Natural killer cell (primary cell): ENCODE results near the gene SH3PXD2B. TPM values are rescaled to one million over a fixed set of nuclear protein-coding genes. Genes with fewer than 3 reads are reported as not detected.
A peak's percentile ranks its signal among the peaks of the same experiment; 100 is the strongest.

Source experiments
- ATAC-seq, 3 donors: fragments of 150-1000 bp in 2 of 3; fragments of 200-7000 bp in 1 of 3; cut with Tn5 transposase; 1 replicate in 1 of 3; 2 replicates in 2 of 3; pipeline ENCODE4 v1.10.0; 2021; ENCODE audit warnings: mild to moderate bottlenecking in 2 of 3, moderate library complexity in 2 of 3
- DNase-seq, 2 donors: peaks; one replicate each; pipeline versions ENCODE4 v3.0.0 to v3.0.0-alpha.2; 2013 to 2021; ENCODE audit warnings: mixed read lengths in 1 of 2
- H3K27ac ChIP-seq: one replicate; pipeline ENCODE4 v1.5.1; 2013; ENCODE audit warnings: mild to moderate bottlenecking, low read length
- H3K27me3 ChIP-seq: one replicate; pipeline ENCODE4 v1.6.1; 2013; ENCODE audit warnings: low read length; ENCODE audit not compliant: control insufficient read depth, insufficient read depth
- H3K36me3 ChIP-seq: one replicate; pipeline ENCODE4 v1.6.1; 2013; ENCODE audit warnings: low read length; ENCODE audit not compliant: control insufficient read depth, insufficient read depth
- H3K4me1 ChIP-seq: one replicate; pipeline ENCODE4 v1.6.1; 2013; ENCODE audit warnings: low read length; ENCODE audit not compliant: control insufficient read depth, insufficient read depth
- H3K4me3 ChIP-seq: one replicate; pipeline ENCODE4 v1.5.1; 2013; ENCODE audit warnings: low read length
- H3K9me3 ChIP-seq: one replicate; pipeline ENCODE4 v1.6.1; 2013; ENCODE audit warnings: low read length; ENCODE audit not compliant: control insufficient read depth, insufficient read depth
- H3K27ac Mint-ChIP-seq, 2 donors: one replicate each; pipeline ENCODE4 v1.8.0; 2022; ENCODE audit warnings: mild to moderate bottlenecking in 2 of 2, mixed read lengths in 2 of 2, moderate library complexity in 1 of 2
- H3K27me3 Mint-ChIP-seq, 2 donors: one replicate each; pipeline ENCODE4 v1.8.0; 2022; ENCODE audit warnings: low read depth in 2 of 2, mixed read lengths in 2 of 2
- H3K36me3 Mint-ChIP-seq: one replicate; pipeline ENCODE4 v1.8.0; 2022; ENCODE audit warnings: mixed read lengths
- H3K4me1 Mint-ChIP-seq, 2 donors: one replicate each; pipeline ENCODE4 v1.8.0; 2022; ENCODE audit warnings: mixed read lengths in 2 of 2
- H3K4me3 Mint-ChIP-seq: one replicate; pipeline ENCODE4 v1.8.0; 2022; ENCODE audit warnings: mild to moderate bottlenecking, moderate library complexity, mixed read lengths
- H3K9me3 Mint-ChIP-seq, 2 donors: one replicate each; pipeline ENCODE4 v1.8.0; 2022; ENCODE audit warnings: mixed read lengths in 2 of 2
- WGBS: methylation state at CpG from one replicate; pipeline ENCODE4 v1.1.7; 2013; ENCODE audit warnings: missing lambda C conversion rate; ENCODE audit not compliant: insufficient coverage; 5-methylcytosine and 5-hydroxymethylcytosine counted together
- intact Hi-C: fragments of 100-400 bp; cut with micrococcal nuclease; formaldehyde crosslinking; loops from one replicate; pipeline ENCODE4 v1.14.2; 2022
- total RNA-seq, 4 donors: library from RNA; stranded (reverse); fragments of 120-200 nt in 1 of 4; gene quantifications; one replicate each; pipeline versions ENCODE4 v1.2.3 to v1.2.4, GENCODE V29; 2013 to 2022
- TF ChIP-seq, protein P1 (sequence below): fragments of 200-600 bp; IDR thresholded peaks from one replicate; pipeline ENCODE4 v1.8.0; 2022; ENCODE audit warnings: antibody characterized with exemption

The SH3PXD2B gene
- total RNA-seq, 3 donors from 2014 or later (not counting 1 experiment from before 2014, with no cell fraction given), result 0.25 to 0.35 TPM; not detected in 1

DNA sequence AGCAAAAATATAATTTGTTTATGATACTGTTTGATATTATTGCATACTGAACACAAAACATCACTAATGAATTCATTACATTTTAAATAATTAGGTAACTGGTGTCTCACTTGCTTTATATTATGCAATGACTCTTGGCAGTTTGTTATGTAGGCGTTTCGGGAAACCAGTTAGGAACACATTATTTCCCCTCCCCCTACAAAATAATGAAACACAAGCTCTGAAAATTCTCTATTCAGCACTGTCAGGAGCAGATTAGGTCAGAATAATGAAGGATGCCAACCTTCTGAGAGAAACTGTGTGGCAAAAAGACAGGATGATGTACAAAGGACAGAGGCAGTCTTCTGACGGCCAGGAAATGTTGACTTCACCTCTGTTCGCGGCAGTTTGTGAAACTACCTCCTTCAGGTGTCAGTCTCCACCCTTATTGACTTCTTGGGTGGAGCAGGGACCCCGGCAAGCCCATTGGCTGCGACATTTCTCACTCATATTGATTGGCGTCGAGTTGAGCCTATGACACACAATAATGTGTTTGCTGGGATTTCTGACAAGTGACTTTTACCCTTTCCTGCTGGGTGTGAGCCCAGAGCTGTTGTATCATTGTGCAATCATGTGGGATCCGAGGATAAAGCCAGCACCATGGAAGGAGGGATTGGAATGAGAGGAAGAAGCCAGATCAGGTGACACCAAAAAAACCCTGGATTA lies 33.9 kb downstream of the SH3PXD2B start:
- no peaks in the 10 kb centered on the region for H3K4me1 Mint-ChIP-seq
- peaks cover 6 to 7% of the 10 kb centered on the region in 2 donors for H3K27me3 Mint-ChIP-seq
- no peak for DNase-seq
- no peaks in the 10 kb centered on the region for H3K36me3 Mint-ChIP-seq
- no peaks in the 10 kb centered on the region for H3K4me1 ChIP-seq
- TF ChIP-seq, protein P1, sequence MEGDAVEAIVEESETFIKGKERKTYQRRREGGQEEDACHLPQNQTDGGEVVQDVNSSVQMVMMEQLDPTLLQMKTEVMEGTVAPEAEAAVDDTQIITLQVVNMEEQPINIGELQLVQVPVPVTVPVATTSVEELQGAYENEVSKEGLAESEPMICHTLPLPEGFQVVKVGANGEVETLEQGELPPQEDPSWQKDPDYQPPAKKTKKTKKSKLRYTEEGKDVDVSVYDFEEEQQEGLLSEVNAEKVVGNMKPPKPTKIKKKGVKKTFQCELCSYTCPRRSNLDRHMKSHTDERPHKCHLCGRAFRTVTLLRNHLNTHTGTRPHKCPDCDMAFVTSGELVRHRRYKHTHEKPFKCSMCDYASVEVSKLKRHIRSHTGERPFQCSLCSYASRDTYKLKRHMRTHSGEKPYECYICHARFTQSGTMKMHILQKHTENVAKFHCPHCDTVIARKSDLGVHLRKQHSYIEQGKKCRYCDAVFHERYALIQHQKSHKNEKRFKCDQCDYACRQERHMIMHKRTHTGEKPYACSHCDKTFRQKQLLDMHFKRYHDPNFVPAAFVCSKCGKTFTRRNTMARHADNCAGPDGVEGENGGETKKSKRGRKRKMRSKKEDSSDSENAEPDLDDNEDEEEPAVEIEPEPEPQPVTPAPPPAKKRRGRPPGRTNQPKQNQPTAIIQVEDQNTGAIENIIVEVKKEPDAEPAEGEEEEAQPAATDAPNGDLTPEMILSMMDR, result no peak
- no peak overlapping the region for H3K4me3 ChIP-seq
- peak in 1 of 3 donors; percentile 28 for ATAC-seq
- no peak overlapping the region for H3K27ac Mint-ChIP-seq
- H3K4me3 Mint-ChIP-seq, result no peak overlapping the region
- intact Hi-C loops, result no loop called here
- no peaks in the 10 kb centered on the region for H3K9me3 ChIP-seq
- H3K36me3 ChIP-seq, result no peaks in the 10 kb centered on the region
- no peak overlapping the region for H3K27ac ChIP-seq
- H3K27me3 ChIP-seq, result no peaks in the 10 kb centered on the region
- 69% methylated on average over 8 of the region's 10 CpGs for WGBS
- H3K9me3 Mint-ChIP-seq, result no peaks in the 10 kb centered on the region

DNA sequence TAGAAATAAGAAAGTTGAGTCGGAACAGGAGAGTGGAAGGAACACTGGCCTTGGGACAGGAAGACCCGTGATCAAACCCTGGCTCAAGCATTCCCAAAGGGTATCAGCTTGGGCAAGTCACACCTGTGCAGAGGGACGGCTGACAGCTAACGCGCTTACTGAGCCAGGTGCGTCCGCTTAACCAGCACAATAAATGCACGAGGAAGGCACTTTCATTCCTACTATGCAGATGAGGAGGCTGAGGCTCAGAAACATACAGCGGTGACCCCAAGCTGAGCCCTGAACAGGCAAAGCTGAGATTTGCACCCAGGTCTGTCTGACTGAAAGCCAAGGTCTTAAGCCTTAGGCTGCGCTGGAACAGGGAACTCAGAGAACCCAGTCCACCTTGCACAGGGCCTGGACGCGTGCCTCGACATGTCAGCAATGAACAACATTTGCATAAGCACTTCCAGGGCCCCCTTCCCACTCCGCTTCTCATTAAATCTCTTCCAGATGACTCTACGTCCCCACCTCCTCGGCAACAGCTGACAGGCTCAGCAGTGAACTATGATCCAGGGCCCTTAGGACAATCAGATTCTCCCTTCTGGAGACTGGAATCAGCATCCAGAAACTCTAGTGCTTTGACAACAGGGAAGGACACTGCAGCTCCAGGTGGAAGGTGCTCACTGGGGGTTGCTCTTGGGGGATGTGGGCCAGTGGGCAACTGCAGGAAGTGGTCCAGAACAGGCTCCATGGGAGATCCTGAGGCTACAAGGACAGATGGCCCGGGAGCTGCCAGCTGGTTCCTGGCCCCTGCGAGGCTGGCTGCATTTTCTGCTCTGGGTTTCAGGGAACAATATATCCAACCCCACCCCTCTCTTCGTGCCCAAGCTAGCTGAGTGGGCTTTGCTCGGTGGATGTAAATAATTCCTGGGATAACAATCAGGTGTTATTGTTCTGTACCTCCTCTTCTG lies 35.2 kb downstream of the SH3PXD2B start:
- Mint-ChIP-seq H3K4me1 (no peaks in the 10 kb centered on the region), H3K9me3 (no peaks in the 10 kb centered on the region), H3K4me3 (no peak overlapping the region), H3K27me3 (peaks cover 2 to 6% of the 10 kb centered on the region in 2 donors), H3K27ac (no peak overlapping the region), H3K36me3 (no peaks in the 10 kb centered on the region)
- Histone ChIP-seq H3K4me3 (no peak overlapping the region), H3K27me3 (no peaks in the 10 kb centered on the region), H3K9me3 (no peaks in the 10 kb centered on the region), H3K27ac (no peak overlapping the region), H3K4me1 (no peaks in the 10 kb centered on the region), H3K36me3 (no peaks in the 10 kb centered on the region)
- DNase-seq (no peak), ATAC-seq (no peak)
- TF ChIP-seq, protein P1, result no peak
- intact Hi-C loops, result no loop called here
- WGBS, result 90% methylated on average over 19 of the region's 20 CpGs

DNA sequence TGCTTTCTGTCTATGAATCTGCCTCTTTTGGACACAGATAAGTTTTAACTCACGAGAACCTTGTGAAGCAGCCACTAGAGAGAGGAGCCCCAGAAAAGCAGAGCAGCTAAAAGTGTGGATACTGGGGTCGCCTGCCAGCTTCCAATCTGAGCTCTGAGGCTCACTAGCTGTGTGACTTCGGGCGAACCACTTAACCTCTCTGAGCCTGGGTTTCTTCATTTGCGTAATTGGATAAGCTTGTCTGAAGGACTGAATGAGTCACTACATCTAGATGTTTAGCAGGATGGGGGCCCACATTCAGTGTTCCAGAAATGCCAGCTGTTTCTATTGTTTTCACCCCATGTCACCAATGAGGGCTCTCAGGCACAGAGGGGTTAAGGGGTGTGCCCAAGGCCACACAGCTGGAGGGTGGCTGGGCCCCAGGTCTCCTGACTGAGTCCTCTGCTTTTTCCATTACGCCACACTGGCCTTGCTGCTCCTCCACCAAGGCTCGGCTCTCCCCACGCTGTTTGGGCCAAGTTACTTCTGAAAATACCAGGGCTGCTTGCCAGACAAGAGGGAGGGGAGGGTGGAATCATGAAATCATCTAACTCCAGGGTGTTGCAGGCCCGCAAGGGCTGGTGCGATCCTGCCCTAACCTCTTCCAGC lies 36.2 kb downstream of the SH3PXD2B start:
- Mint-ChIP-seq H3K36me3 (no peaks in the 10 kb centered on the region), H3K27me3 (peaks cover 0 to 6% of the 10 kb centered on the region in 2 donors), H3K27ac (no peak overlapping the region), H3K4me3 (no peak overlapping the region), H3K9me3 (no peaks in the 10 kb centered on the region), H3K4me1 (no peaks in the 10 kb centered on the region)
- Histone ChIP-seq H3K27me3 (no peaks in the 10 kb centered on the region), H3K4me1 (peaks cover 2% of the 10 kb centered on the region), H3K9me3 (no peaks in the 10 kb centered on the region), H3K36me3 (no peaks in the 10 kb centered on the region), H3K27ac (no peak overlapping the region), H3K4me3 (no peak overlapping the region)
- DNase-seq, result no peak
- TF ChIP-seq, protein P1, result no peak
- intact Hi-C loops, result no loop called here
- 88% methylated on average over 10 of the region's 10 CpGs for WGBS
- no peak for ATAC-seq
